Activated naive CD8-positive, alpha-beta T cell treated with anti-CD3 and anti-CD28 coated beads, Interleukin-2, amount 10 ng/mL, durations not matched to agents 7 days and 5 days (primary cell): ENCODE results near the gene RASEF. TPM values are rescaled to one million over a fixed set of nuclear protein-coding genes. Genes with fewer than 3 reads are reported as not detected.
"Not testable (repeated sequence)": the region's sequence is repeated elsewhere in the genome, so short reads cannot be mapped to it uniquely, and the experiment has no call there.

Experiments used
- ATAC-seq: fragments of 150-1000 bp; cut with Tn5 transposase; one replicate; pipeline ENCODE4 v1.10.0; 2021; ENCODE audit warnings: low read depth, moderate library complexity
- POLR2A ChIA-PET: fragments of 350-600 bp; sonication (Branson Sonifier 250); formaldehyde crosslinking; loops from one replicate; lab custom pipeline; 2021; ENCODE audit warnings: antibody characterized with exemption; lab: Charles Lee
- DNase-seq: peaks from one replicate; pipeline ENCODE4 v3.0.0; 2021
- H3K27ac Mint-ChIP-seq: one replicate; pipeline ENCODE4 v1.8.0; 2022; ENCODE audit warnings: mild to moderate bottlenecking, mixed read lengths
- H3K27me3 Mint-ChIP-seq: one replicate; pipeline ENCODE4 v1.8.0; 2022; ENCODE audit warnings: mild to moderate bottlenecking, moderate library complexity, mixed read lengths
- H3K36me3 Mint-ChIP-seq: one replicate; pipeline ENCODE4 v1.8.0; 2021; ENCODE audit warnings: mild to moderate bottlenecking, mixed read lengths
- H3K4me1 Mint-ChIP-seq: one replicate; pipeline ENCODE4 v1.8.0; 2021; ENCODE audit warnings: mixed read lengths
- H3K4me3 Mint-ChIP-seq: one replicate; pipeline ENCODE4 v1.8.0; 2022; ENCODE audit warnings: mild to moderate bottlenecking, moderate library complexity, mixed read lengths
- H3K9me3 Mint-ChIP-seq: one replicate; pipeline ENCODE4 v1.8.0; 2021; ENCODE audit warnings: mixed read lengths
- total RNA-seq, 2 experiments: library from RNA; stranded (reverse); gene quantifications; one replicate each; pipeline ENCODE4 v1.2.3, GENCODE V29; 2021

Gene RASEF
- not detected for total RNA-seq

DNA sequence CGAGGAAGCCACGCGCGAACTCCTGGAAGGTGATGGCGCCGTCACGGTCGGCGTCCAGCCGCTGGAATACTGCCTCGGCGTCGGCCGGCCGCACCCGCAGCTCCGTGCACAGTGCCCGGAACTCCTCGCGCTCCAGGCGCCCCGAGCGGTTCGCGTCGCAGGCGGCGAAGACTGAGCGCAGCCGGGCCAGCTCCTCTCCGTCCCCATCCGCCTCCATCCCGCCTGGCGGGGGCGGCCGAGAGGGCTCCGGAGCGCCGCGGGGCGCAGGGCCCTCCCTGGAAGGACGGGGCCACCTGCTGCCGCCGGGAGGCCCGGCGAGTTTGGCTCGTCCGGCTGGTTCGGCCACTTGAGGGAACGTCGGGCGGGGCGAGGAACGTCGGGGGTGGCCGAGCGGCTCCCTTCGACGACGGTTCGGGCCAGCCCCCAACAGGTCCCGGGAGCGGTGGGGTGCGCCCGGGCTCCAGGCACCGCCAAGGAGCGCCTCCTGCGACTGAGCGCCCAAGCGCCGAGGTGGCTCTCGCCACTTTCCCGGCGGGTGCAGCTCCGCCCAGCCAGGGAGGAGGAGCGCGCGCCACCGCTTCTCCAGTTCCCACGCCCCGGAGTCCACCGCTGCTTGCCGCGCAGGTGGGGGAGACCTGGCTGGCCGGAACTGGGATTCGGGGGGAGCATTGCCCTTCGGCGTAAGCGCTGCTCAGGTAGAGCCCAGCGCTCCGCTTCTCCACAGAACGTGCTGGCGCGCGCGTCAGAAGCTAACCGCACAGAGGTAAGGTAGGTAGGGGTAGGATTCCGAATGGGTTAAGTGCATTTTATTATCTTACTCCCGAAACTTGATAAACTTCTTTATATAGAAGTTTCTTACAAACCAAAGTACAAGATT is at the start of gene RASEF:
RASEF (minus strand) TSS at position 492 of the 877 bp plus-strand sequence; CDS start at position 217, 275 bp downstream.
- no peak for ATAC-seq
- POLR2A ChIA-PET = no interaction called here
- H3K36me3 Mint-ChIP-seq = no peaks in the 10 kb centered on the region
- no peaks in the 10 kb centered on the region for H3K4me1 Mint-ChIP-seq
- H3K27me3 Mint-ChIP-seq = peaks cover 46% of the 10 kb centered on the region
- no peak within 1 kb of the TSS for H3K27ac Mint-ChIP-seq
- H3K9me3 Mint-ChIP-seq = no peaks in the 10 kb centered on the region
- DNase-seq = peak; percentile 38
- peak within 1 kb of the TSS; percentile 39 for H3K4me3 Mint-ChIP-seq

- ATAC-seq (no peak), DNase-seq (no peak)
- Mint-ChIP-seq H3K4me3 (no peak overlapping the region), H3K4me1 (no peaks in the 10 kb centered on the region), H3K27ac (no peak overlapping the region), H3K9me3 (peaks cover 13% of the 10 kb centered on the region), H3K27me3 (no peaks in the 10 kb centered on the region), H3K36me3 (no peaks in the 10 kb centered on the region)
- POLR2A ChIA-PET = no interaction called here
Measured at GRCh38 chr9:83111169-83111568, 48.2 kb upstream of the RASEF start.

DNA sequence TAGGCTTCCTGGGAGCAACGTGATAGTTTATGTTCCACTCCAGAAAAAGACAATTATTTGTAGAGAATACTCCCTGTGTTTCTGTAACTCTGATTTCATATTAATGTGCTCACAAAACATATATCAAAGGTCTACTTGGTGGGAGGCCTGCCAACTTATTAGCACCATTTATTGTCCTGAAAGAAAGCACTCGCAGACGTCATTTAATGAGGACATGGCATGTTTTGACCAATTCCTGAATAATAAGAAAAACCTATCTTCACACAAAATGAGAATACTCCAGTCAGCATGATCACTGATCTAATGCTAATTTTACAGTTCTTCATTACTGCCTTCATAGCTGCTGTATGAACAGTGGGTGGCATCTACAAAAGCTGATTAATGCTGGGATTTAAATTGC is 46.4 kb upstream of the RASEF start:
- no peaks in the 10 kb centered on the region for H3K4me1 Mint-ChIP-seq
- DNase-seq = no peak
- peaks cover 10% of the 10 kb centered on the region for H3K9me3 Mint-ChIP-seq
- ATAC-seq = no peak
- no peaks in the 10 kb centered on the region for H3K36me3 Mint-ChIP-seq
- no peak overlapping the region for H3K4me3 Mint-ChIP-seq
- H3K27ac Mint-ChIP-seq = no peak overlapping the region
- POLR2A ChIA-PET = no interaction called here
- H3K27me3 Mint-ChIP-seq = no peaks in the 10 kb centered on the region

DNA sequence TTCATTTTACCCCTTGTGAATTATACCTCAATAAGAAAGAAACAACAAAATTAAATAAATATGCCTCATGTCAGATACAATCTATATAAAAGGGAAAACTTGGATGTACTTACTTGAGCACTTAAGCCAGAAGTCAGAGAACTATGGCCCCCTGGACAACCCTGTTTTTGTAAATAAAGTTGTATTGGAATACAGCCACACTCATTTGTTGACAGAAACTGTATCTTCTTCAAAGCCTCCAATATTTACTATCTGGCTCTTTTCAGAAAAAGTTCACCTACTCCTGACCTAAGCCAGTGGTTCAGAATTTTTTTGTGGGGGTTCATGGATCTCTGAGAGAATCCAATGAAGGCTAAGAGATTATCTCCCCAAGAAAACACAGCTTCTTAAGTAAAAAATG is 45.3 kb upstream of the RASEF start:
- H3K27me3 Mint-ChIP-seq = no peaks in the 10 kb centered on the region
- no peak for ATAC-seq
- POLR2A ChIA-PET = no interaction called here
- peaks cover 1% of the 10 kb centered on the region for H3K9me3 Mint-ChIP-seq
- H3K4me1 Mint-ChIP-seq = no peaks in the 10 kb centered on the region
- H3K27ac Mint-ChIP-seq = no peak overlapping the region
- DNase-seq = no peak
- H3K36me3 Mint-ChIP-seq = no peaks in the 10 kb centered on the region
- H3K4me3 Mint-ChIP-seq = no peak overlapping the region

- Mint-ChIP-seq H3K9me3 (no peaks in the 10 kb centered on the region), H3K27ac (no peak overlapping the region), H3K4me3 (no peak overlapping the region), H3K36me3 (no peaks in the 10 kb centered on the region), H3K27me3 (no peaks in the 10 kb centered on the region), H3K4me1 (no peaks in the 10 kb centered on the region)
- ATAC-seq (no peak), DNase-seq (no peak)
- POLR2A ChIA-PET = no interaction called here
Measured at GRCh38 chr9:83106772-83107171, 43.8 kb upstream of the RASEF start.

- no peak for ATAC-seq
- no peaks in the 10 kb centered on the region for H3K27me3 Mint-ChIP-seq
- no peaks in the 10 kb centered on the region for H3K9me3 Mint-ChIP-seq
- H3K4me3 Mint-ChIP-seq = no peak overlapping the region
- H3K4me1 Mint-ChIP-seq = no peaks in the 10 kb centered on the region
- DNase-seq = no peak
- H3K27ac Mint-ChIP-seq = no peak overlapping the region
- H3K36me3 Mint-ChIP-seq = no peaks in the 10 kb centered on the region
- POLR2A ChIA-PET = no interaction called here
Measured at GRCh38 chr9:83106263-83106662, 43.3 kb upstream of the RASEF start.

GRCh38 chr9:83097633-83098032 is 34.7 kb upstream of the RASEF start:
- no peak for ATAC-seq
- Mint-ChIP-seq H3K9me3 (no peaks in the 10 kb centered on the region), H3K4me3 (no peak overlapping the region), H3K36me3 (no peaks in the 10 kb centered on the region), H3K27me3 (no peaks in the 10 kb centered on the region), H3K4me1 (no peaks in the 10 kb centered on the region), H3K27ac (no peak overlapping the region)
- POLR2A ChIA-PET = no interaction called here
- no peak for DNase-seq

DNA sequence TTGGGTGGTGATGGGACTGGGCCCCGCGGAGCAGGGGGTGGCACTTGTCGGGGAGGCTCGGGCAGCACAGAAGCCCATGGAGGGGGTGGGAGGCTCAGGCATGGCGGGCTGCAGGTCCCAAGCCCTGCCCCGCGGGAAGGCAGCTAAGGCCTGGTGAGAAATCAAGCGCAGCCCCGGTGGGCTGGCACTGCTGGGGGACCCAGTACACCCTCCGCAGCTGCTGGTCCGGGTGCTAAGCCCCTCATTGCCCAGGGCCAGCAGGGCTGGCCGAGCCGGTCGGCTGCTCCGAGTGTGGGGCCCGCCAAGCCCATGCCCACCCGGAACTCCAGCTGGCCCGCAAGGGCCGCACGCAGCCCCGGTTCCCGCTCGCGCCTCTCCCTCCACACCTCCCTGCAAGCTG is 30.4 kb upstream of the RASEF start:
- H3K9me3 Mint-ChIP-seq, H3K4me1 Mint-ChIP-seq, POLR2A ChIA-PET, H3K27me3 Mint-ChIP-seq, H3K36me3 Mint-ChIP-seq, ATAC-seq, H3K27ac Mint-ChIP-seq, DNase-seq, H3K4me3 Mint-ChIP-seq: not testable (repeated sequence)

DNA sequence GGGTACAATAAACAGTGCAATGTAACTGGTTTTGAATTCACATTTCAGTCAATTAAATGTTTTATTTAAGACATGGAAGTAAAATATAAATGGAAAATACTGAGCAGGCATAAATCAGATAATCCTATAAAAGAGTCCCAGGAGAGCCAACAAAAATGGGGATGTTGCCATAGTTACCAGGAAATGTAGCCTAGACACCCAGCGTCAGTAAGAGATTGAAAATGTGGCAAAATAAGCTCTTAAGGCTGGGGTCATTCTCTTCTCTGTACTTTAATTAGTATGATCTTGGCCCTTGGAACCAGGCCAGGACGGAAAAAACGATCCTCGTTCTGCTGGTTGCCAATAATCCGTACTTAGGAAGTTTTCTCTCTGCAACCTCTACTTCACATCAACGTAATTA is 18.9 kb upstream of the RASEF start:
- DNase-seq (no peak), ATAC-seq (no peak)
- Mint-ChIP-seq H3K27me3 (peaks cover 9% of the 10 kb centered on the region), H3K9me3 (no peaks in the 10 kb centered on the region), H3K4me3 (no peak overlapping the region), H3K4me1 (no peaks in the 10 kb centered on the region), H3K27ac (no peak overlapping the region), H3K36me3 (no peaks in the 10 kb centered on the region)
- POLR2A ChIA-PET = no interaction called here

DNA sequence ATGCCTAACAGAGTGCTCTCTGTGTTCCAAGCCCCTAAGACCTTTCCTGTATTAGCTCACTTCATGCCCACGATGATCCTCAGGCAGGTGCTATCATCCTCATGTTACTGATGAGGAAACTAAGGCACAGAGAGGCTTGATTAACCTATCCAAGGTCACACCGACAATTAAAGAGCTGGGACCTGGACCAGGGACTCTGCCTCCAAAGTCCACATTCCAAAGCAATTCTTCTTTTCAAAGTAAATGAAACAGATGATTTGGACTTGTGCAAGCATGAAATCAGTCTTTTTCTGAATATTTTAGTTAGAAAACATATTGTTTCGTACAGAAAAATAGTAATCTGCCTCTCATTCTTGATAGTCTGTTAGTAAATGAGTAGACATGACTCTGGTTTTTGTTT is 18.1 kb upstream of the RASEF start:
- no peaks in the 10 kb centered on the region for H3K36me3 Mint-ChIP-seq
- DNase-seq = no peak
- no peaks in the 10 kb centered on the region for H3K9me3 Mint-ChIP-seq
- no peak overlapping the region for H3K27ac Mint-ChIP-seq
- POLR2A ChIA-PET = no interaction called here
- no peak for ATAC-seq
- peaks cover 9% of the 10 kb centered on the region for H3K27me3 Mint-ChIP-seq
- H3K4me1 Mint-ChIP-seq = no peaks in the 10 kb centered on the region
- no peak overlapping the region for H3K4me3 Mint-ChIP-seq

GRCh38 chr9:83075932-83076331 is 13.0 kb upstream of the RASEF start:
- DNase-seq, H3K4me3 Mint-ChIP-seq, H3K9me3 Mint-ChIP-seq, H3K36me3 Mint-ChIP-seq, POLR2A ChIA-PET, ATAC-seq, H3K4me1 Mint-ChIP-seq, H3K27ac Mint-ChIP-seq: not testable (repeated sequence)
- H3K27me3 Mint-ChIP-seq = peaks cover 14% of the 10 kb centered on the region

- H3K4me3 Mint-ChIP-seq, H3K27ac Mint-ChIP-seq, H3K4me1 Mint-ChIP-seq, ATAC-seq, DNase-seq, H3K9me3 Mint-ChIP-seq, POLR2A ChIA-PET, H3K36me3 Mint-ChIP-seq, H3K27me3 Mint-ChIP-seq: not testable (repeated sequence)
Measured at GRCh38 chr9:83072498-83072897, 9.6 kb upstream of the RASEF start.

GRCh38 chr9:83071626-83072025 is 8.7 kb upstream of the RASEF start:
- no peaks in the 10 kb centered on the region for H3K36me3 Mint-ChIP-seq
- no peaks in the 10 kb centered on the region for H3K4me1 Mint-ChIP-seq

GRCh38 chr9:83070261-83070660 is 7.3 kb upstream of the RASEF start:
- H3K36me3 Mint-ChIP-seq = no peaks in the 10 kb centered on the region
- no peak overlapping the region for H3K4me3 Mint-ChIP-seq
- DNase-seq = no peak
- no peaks in the 10 kb centered on the region for H3K9me3 Mint-ChIP-seq
- H3K4me1 Mint-ChIP-seq = no peaks in the 10 kb centered on the region
- ATAC-seq = no peak
- POLR2A ChIA-PET = no interaction called here
- H3K27ac Mint-ChIP-seq = no peak overlapping the region
- peaks cover 6% of the 10 kb centered on the region for H3K27me3 Mint-ChIP-seq

More at GRCh38 chr9:83071626-83072025, 8.7 kb upstream of the RASEF start:
- Mint-ChIP-seq H3K4me3 (no peak overlapping the region), H3K9me3 (no peaks in the 10 kb centered on the region), H3K27ac (no peak overlapping the region), H3K27me3 (peaks cover 5% of the 10 kb centered on the region)
- POLR2A ChIA-PET = no interaction called here
- ATAC-seq (no peak), DNase-seq (no peak)
